ENCODE measurements around the gene CCSER2.

DNA sequence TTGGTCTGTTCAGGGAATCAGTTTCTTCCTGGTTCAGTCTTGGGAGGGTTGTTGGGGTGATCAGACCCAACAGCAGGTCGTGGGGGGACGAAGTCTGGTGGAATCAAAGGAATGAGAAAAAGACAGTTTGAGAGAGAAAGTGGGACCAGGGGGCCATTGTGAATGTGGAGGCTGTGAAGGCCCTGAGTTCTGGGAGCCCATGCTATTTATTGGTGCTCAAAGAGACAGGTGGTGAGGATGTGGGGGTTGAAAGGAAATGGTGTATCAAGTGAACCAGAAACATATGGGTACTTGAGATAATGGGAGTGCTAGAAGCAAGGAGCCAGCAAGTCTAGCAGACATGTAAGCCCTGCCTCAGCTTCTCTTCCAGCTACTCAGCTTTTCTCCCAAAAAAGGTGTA lies 84.1 kb downstream of the CCSER2 start:
- TF ChIP-seq CTCF (IDR thresholded peaks at IDR 0.05) (no peak), ZFX (IDR thresholded peaks at IDR 0.05; ENCODE audit: borderline replicate concordance) (no peak)
